MV-4-11 (cell line): ENCODE results near the gene RAB4A.

Experiments used
- DNase-seq: peaks from one replicate; lab custom pipeline; 2025; lab: John Stamatoyannopoulos, UW

Gene RAB4A

GRCh38 chr1:229244091-229244490 lies 26.8 kb upstream of the RAB4A start:
- DNase-seq, result no peak

- no peak for DNase-seq
Measured at GRCh38 chr1:229247871-229248270, 23.0 kb upstream of the RAB4A start.

- peak; percentile 63 for DNase-seq
Measured at GRCh38 chr1:229248821-229249817, 21.8 kb upstream of the RAB4A start.

GRCh38 chr1:229249854-229250644 lies 20.9 kb upstream of the RAB4A start:
- DNase-seq, result peak; percentile 95

GRCh38 chr1:229251185-229251584 lies 19.7 kb upstream of the RAB4A start:
- DNase-seq, result peak; percentile 39

GRCh38 chr1:229252228-229252984 lies 18.5 kb upstream of the RAB4A start:
- DNase-seq, result no peak

- DNase-seq, result peak; percentile 50
Measured at GRCh38 chr1:229253151-229253974, 17.5 kb upstream of the RAB4A start.

- peak; percentile 24 for DNase-seq
Measured at GRCh38 chr1:229254910-229255541, 15.9 kb upstream of the RAB4A start.

GRCh38 chr1:229258031-229258756 lies 12.7 kb upstream of the RAB4A start:
- DNase-seq, result peak; percentile 40

- no peak for DNase-seq
Measured at GRCh38 chr1:229258757-229259060, 12.2 kb upstream of the RAB4A start.

GRCh38 chr1:229260297-229260696 lies 10.6 kb upstream of the RAB4A start:
- no peak for DNase-seq

GRCh38 chr1:229262239-229262638 lies 8.7 kb upstream of the RAB4A start:
- no peak for DNase-seq

- no peak for DNase-seq
Measured at GRCh38 chr1:229263254-229263653, 7.7 kb upstream of the RAB4A start.

- no peak for DNase-seq
Measured at GRCh38 chr1:229264068-229264467, 6.8 kb upstream of the RAB4A start.

- peak; percentile 68 for DNase-seq
Measured at GRCh38 chr1:229264487-229264886, 6.4 kb upstream of the RAB4A start.

GRCh38 chr1:229266274-229266673 lies 4.6 kb upstream of the RAB4A start:
- DNase-seq, result peak; percentile 83

- DNase-seq, result no peak
Measured at GRCh38 chr1:229266832-229267500, 3.9 kb upstream of the RAB4A start.

GRCh38 chr1:229268505-229268904 lies 2.4 kb upstream of the RAB4A start:
- DNase-seq, result no peak

- peak; percentile 15 for DNase-seq
Measured at GRCh38 chr1:229271448-229272159, 693 bp downstream of the RAB4A start.
